Astrocyte (in vitro differentiated cells and primary cell): ENCODE data around the gene ADAMTS17.

Experiments used
- CTCF ChIP-seq: IDR thresholded peaks from 2 replicates; pipeline ENCODE4 v1.5.1; 2011; ENCODE audit warnings: low read depth, mild to moderate bottlenecking, inconsistent platforms, low read length, moderate library complexity; ENCODE audit not compliant: insufficient read depth
- EZH2 ChIP-seq: IDR thresholded peaks from 2 replicates; pipeline ENCODE4 v1.6.1; 2012; ENCODE audit warnings: mild to moderate bottlenecking, low read length, inconsistent platforms; ENCODE audit not compliant: insufficient read depth

GRCh38 chr15:100056411-100057072 lies 285.2 kb downstream of the ADAMTS17 start:
- TF ChIP-seq CTCF = no peak
- TF ChIP-seq EZH2 = no peak
